Trophoblast cell (in vitro differentiated cells and primary cell): ENCODE measurements around the gene CLEC4E. TPM values are rescaled to one million over a fixed set of nuclear protein-coding genes. Genes with fewer than 3 reads are reported as not detected.
A peak's percentile ranks its signal among the peaks of the same experiment; 100 is the strongest.
"Not testable (repeated sequence)": the region's sequence is repeated elsewhere in the genome, so short reads cannot be mapped to it uniquely, and the experiment has no call there.

Source experiments
- DNase-seq, 2 donors: peaks; one replicate each; pipeline ENCODE4 v3.0.0-alpha.2; 2016
- H2AFZ ChIP-seq: 2 replicates; pipeline ENCODE4 v1.6.1; 2013; ENCODE audit warnings: low read length, moderate library complexity, mild to moderate bottlenecking; ENCODE audit not compliant: insufficient read depth, poor library complexity
- H2AK5ac ChIP-seq: 2 replicates; pipeline ENCODE4 v1.6.1; 2013; ENCODE audit warnings: mild to moderate bottlenecking, low read length
- H2BK120ac ChIP-seq: 2 replicates; pipeline ENCODE4 v1.6.1; 2013; ENCODE audit warnings: low read length, mild to moderate bottlenecking, moderate library complexity; ENCODE audit not compliant: insufficient read depth, poor library complexity
- H2BK12ac ChIP-seq: 2 replicates; pipeline ENCODE4 v1.6.1; 2013; ENCODE audit warnings: mild to moderate bottlenecking, low read length, moderate library complexity
- H2BK5ac ChIP-seq: 2 replicates; pipeline ENCODE4 v1.6.1; 2013; ENCODE audit warnings: low read length, low read depth, moderate library complexity, mild to moderate bottlenecking; ENCODE audit not compliant: poor library complexity
- H3K14ac ChIP-seq: 2 replicates; pipeline ENCODE4 v1.6.1; 2013; ENCODE audit warnings: mild to moderate bottlenecking, low read length
- H3K18ac ChIP-seq: 2 replicates; pipeline ENCODE4 v1.6.1; 2013; ENCODE audit warnings: mild to moderate bottlenecking, low read length
- H3K23ac ChIP-seq: 2 replicates; pipeline ENCODE4 v1.6.1; 2013; ENCODE audit warnings: low read length
- H3K27ac ChIP-seq: 2 replicates; pipeline ENCODE4 v1.5.1; 2013; ENCODE audit warnings: low read depth, mild to moderate bottlenecking, inconsistent platforms, low read length, moderate library complexity
- H3K27me3 ChIP-seq: 2 replicates; pipeline ENCODE4 v1.6.1; 2013; ENCODE audit warnings: inconsistent platforms, mild to moderate bottlenecking, low read length, moderate library complexity; ENCODE audit not compliant: insufficient read depth
- H3K36me3 ChIP-seq, 2 experiments: 1 replicate in 1 of 2; 2 replicates in 1 of 2; pipeline ENCODE4 v1.6.1; 2013; ENCODE audit warnings: low read length in 2 of 2, mild to moderate bottlenecking in 2 of 2, moderate library complexity in 1 of 2; ENCODE audit not compliant: insufficient read depth in 2 of 2, control insufficient read depth in 1 of 2
- H3K4ac ChIP-seq: 2 replicates; pipeline ENCODE4 v1.6.1; 2013; ENCODE audit warnings: low read depth, mild to moderate bottlenecking, low read length, moderate library complexity
- H3K4me1 ChIP-seq, 2 experiments: 1 replicate in 1 of 2; 2 replicates in 1 of 2; pipeline ENCODE4 v1.6.1; 2013; ENCODE audit warnings: low read length in 2 of 2, mild to moderate bottlenecking in 2 of 2, moderate library complexity in 1 of 2; ENCODE audit not compliant: insufficient read depth in 2 of 2, control insufficient read depth in 1 of 2
- H3K4me2 ChIP-seq: 2 replicates; pipeline ENCODE4 v1.6.1; 2013; ENCODE audit warnings: inconsistent platforms, mild to moderate bottlenecking, low read length, moderate library complexity
- H3K4me3 ChIP-seq: 2 replicates; pipeline ENCODE4 v1.5.1; 2013; ENCODE audit warnings: mild to moderate bottlenecking, low read depth, low read length, inconsistent platforms
- H3K79me1 ChIP-seq: one replicate; pipeline ENCODE4 v1.6.1; 2013; ENCODE audit warnings: low read length
- H3K79me2 ChIP-seq: 2 replicates; pipeline ENCODE4 v1.6.1; 2013; ENCODE audit warnings: low read length, mild to moderate bottlenecking; ENCODE audit not compliant: control insufficient read depth, insufficient read depth, poor library complexity
- H3K9ac ChIP-seq: 2 replicates; pipeline ENCODE4 v1.6.1; 2013; ENCODE audit warnings: mild to moderate bottlenecking, low read length
- H3K9me3 ChIP-seq: 2 replicates; pipeline ENCODE4 v1.6.1; 2013; ENCODE audit warnings: low read depth, mild to moderate bottlenecking, control low read depth, inconsistent platforms, low read length; ENCODE audit not compliant: insufficient read depth
- H4K12ac ChIP-seq: 2 replicates; pipeline ENCODE4 v1.6.1; 2013; ENCODE audit warnings: low read depth, mild to moderate bottlenecking, low read length, moderate library complexity
- H4K8ac ChIP-seq: 2 replicates; pipeline ENCODE4 v1.6.1; 2013; ENCODE audit warnings: low read depth, mild to moderate bottlenecking, low read length, moderate library complexity
- H4K91ac ChIP-seq: one replicate; pipeline ENCODE4 v1.6.1; 2013; ENCODE audit warnings: low read depth, mild to moderate bottlenecking, low read length, moderate library complexity
- WGBS: extraction: QIAGEN DNeasy Blood & Tissue Kit; methylation state at CpG from one replicate; pipeline ENCODE4 v1.1.7; 2013; ENCODE audit warnings: missing lambda C conversion rate; ENCODE audit not compliant: insufficient read length, insufficient coverage; ENCODE audit errors: extremely low coverage; 5-methylcytosine and 5-hydroxymethylcytosine counted together
- polyA plus RNA-seq: library from polyadenylated mRNA; stranded (reverse); fragments of 200-250 nt; gene quantifications from 2 replicates; pipeline ENCODE4 v1.2.3, GENCODE V29; 2013

CLEC4E gene
- polyA plus RNA-seq, result not detected in 2 replicates

- WGBS, result no CpG with 5 or more reads among the region's 4 CpGs
- not testable (repeated sequence) for H3K23ac ChIP-seq, H3K79me1 ChIP-seq, H4K8ac ChIP-seq, H3K4me2 ChIP-seq, H2BK12ac ChIP-seq, H2AFZ ChIP-seq, H4K91ac ChIP-seq, H3K4me3 ChIP-seq, H3K27me3 ChIP-seq, H2BK5ac ChIP-seq, H3K9me3 ChIP-seq, H3K27ac ChIP-seq, H4K12ac ChIP-seq, H3K79me2 ChIP-seq, H3K9ac ChIP-seq, H3K14ac ChIP-seq, H3K4me1 ChIP-seq, H3K18ac ChIP-seq, H2BK120ac ChIP-seq, H3K4ac ChIP-seq, H2AK5ac ChIP-seq, H3K36me3 ChIP-seq
- DNase-seq, result peak in 1 of 2 donors; percentile 22
Measured at GRCh38 chr12:8540831-8541230, at the start of gene CLEC4E. Gene CLEC4E, minus strand, starts transcription at chr12:8540905. Its CDS starts 108 bp downstream, at chr12:8540797.

- Histone ChIP-seq H3K23ac (no peak overlapping the region), H4K8ac (no peak overlapping the region), H2BK12ac (no peak overlapping the region), H3K4me3 (no peak overlapping the region), H2AK5ac (no peak overlapping the region), H3K27ac (no peak overlapping the region), H3K4me1 (peaks cover 0 to 2% of the 10 kb centered on the region in 2 experiments), H4K12ac (no peak overlapping the region), H3K36me3 (no peaks in the 10 kb centered on the region), H3K79me1 (no peaks in the 10 kb centered on the region), H3K4ac (no peak overlapping the region), H3K4me2 (no peak overlapping the region), H3K9me3 (no peaks in the 10 kb centered on the region), H2BK5ac (no peak overlapping the region), H2AFZ (no peak overlapping the region), H3K18ac (no peak overlapping the region), H4K91ac (no peak overlapping the region), H3K79me2 (no peaks in the 10 kb centered on the region), H2BK120ac (no peak overlapping the region), H3K9ac (no peak overlapping the region), H3K27me3 (no peaks in the 10 kb centered on the region), H3K14ac (no peak overlapping the region)
- no CpG with 5 or more reads among the region's 7 CpGs for WGBS
- DNase-seq, result no peak
Measured at GRCh38 chr12:8589679-8590078, 49.0 kb upstream of the CLEC4E start.

GRCh38 chr12:8584478-8584877, 43.8 kb upstream of the CLEC4E start:
- not testable (repeated sequence) for H4K12ac ChIP-seq, H4K91ac ChIP-seq, H2BK12ac ChIP-seq, H3K18ac ChIP-seq, H3K27me3 ChIP-seq, H2AFZ ChIP-seq, H3K23ac ChIP-seq, H3K9ac ChIP-seq, H2BK120ac ChIP-seq, H3K79me2 ChIP-seq, H4K8ac ChIP-seq, H3K4ac ChIP-seq, H3K27ac ChIP-seq, H2AK5ac ChIP-seq, H3K4me2 ChIP-seq, H3K4me1 ChIP-seq, H3K79me1 ChIP-seq, H3K36me3 ChIP-seq, H2BK5ac ChIP-seq, H3K4me3 ChIP-seq, H3K9me3 ChIP-seq, H3K14ac ChIP-seq
- peak in 1 of 2 donors; percentile 31 for DNase-seq
- WGBS, result no CpG with 5 or more reads among the region's 13 CpGs

- Histone ChIP-seq H2BK120ac (no peak overlapping the region), H3K18ac (no peak overlapping the region), H3K36me3 (no peaks in the 10 kb centered on the region), H3K4ac (no peak overlapping the region), H3K4me1 (no peaks in the 10 kb centered on the region), H3K23ac (no peak overlapping the region), H3K4me2 (no peak overlapping the region), H2BK12ac (no peak overlapping the region), H3K27me3 (no peaks in the 10 kb centered on the region), H3K14ac (no peak overlapping the region), H3K79me2 (no peaks in the 10 kb centered on the region), H2AFZ (no peak overlapping the region), H4K8ac (no peak overlapping the region), H3K4me3 (no peak overlapping the region), H4K91ac (no peak overlapping the region), H4K12ac (no peak overlapping the region), H2AK5ac (no peak overlapping the region), H2BK5ac (no peak overlapping the region), H3K27ac (no peak overlapping the region), H3K79me1 (no peaks in the 10 kb centered on the region), H3K9me3 (no peaks in the 10 kb centered on the region), H3K9ac (no peak overlapping the region)
- no CpG with 5 or more reads among the region's 7 CpGs for WGBS
- DNase-seq, result no peak
Measured at GRCh38 chr12:8584004-8584403, 43.3 kb upstream of the CLEC4E start.
